Urinary bladder (tissue), 4 donors: ENCODE measurements around the gene GSG1L. TPM values are rescaled to one million over a fixed set of nuclear protein-coding genes. Genes with fewer than 3 reads are reported as not detected.

ENCODE experiments used
- DNase-seq: peaks from one replicate; pipeline ENCODE4 v3.0.0-alpha.2; 2015; ENCODE audit errors: extremely low spot score
- H3K27ac ChIP-seq: one replicate; pipeline ENCODE4 v1.5.1; 2013; ENCODE audit warnings: low read depth, mild to moderate bottlenecking, moderate library complexity
- H3K36me3 ChIP-seq: one replicate; pipeline ENCODE4 v1.6.1; 2013; ENCODE audit warnings: mild to moderate bottlenecking, moderate library complexity; ENCODE audit not compliant: insufficient read depth
- H3K4me1 ChIP-seq: one replicate; pipeline ENCODE4 v1.6.1; 2013; ENCODE audit warnings: mild to moderate bottlenecking, moderate library complexity; ENCODE audit not compliant: insufficient read depth
- H3K4me3 ChIP-seq: one replicate; pipeline ENCODE4 v1.5.1; 2013; ENCODE audit warnings: low read depth, low read length
- WGBS: extraction: QIAGEN DNeasy Blood & Tissue Kit; methylation state at CpG from one replicate; pipeline ENCODE4 v1.1.7; 2013; 5-methylcytosine and 5-hydroxymethylcytosine counted together
- polyA plus RNA-seq: library from polyadenylated mRNA; stranded (reverse); fragments of 200-250 nt; gene quantifications from one replicate; pipeline ENCODE4 v1.2.3, GENCODE V29; 2013
- total RNA-seq: library from RNA; depleted of rRNA; stranded (reverse); fragments of >200 nt; gene quantifications from one replicate; pipeline ENCODE4 v1.2.3, GENCODE V29; 2014
- donor health status: healthy with polysubstance abuse.
- donor health status: healthy.

The GSG1L gene
- total RNA-seq = 1.7 TPM
- polyA plus RNA-seq = 0.53 TPM

GRCh38 chr16:28063591-28064061 lies at the start of gene GSG1L:
TSS of gene GSG1L (minus strand) at chr16:28063714. CDS start at chr16:28063424, 290 bp downstream.
- 1% methylated on average over 41 of the region's 54 CpGs for WGBS
- no peaks in the 10 kb centered on the region for H3K4me1 ChIP-seq
- DNase-seq = no peak
- no peak within 1 kb of the TSS for H3K27ac ChIP-seq
- peak within 1 kb of the TSS; percentile 46 for H3K4me3 ChIP-seq
- no peaks in the 10 kb centered on the region for H3K36me3 ChIP-seq

- Histone ChIP-seq H3K4me3 (no peak overlapping the region), H3K27ac (no peak overlapping the region), H3K36me3 (no peaks in the 10 kb centered on the region), H3K4me1 (no peaks in the 10 kb centered on the region)
- DNase-seq = no peak
- 91% methylated on average over 10 of the region's 10 CpGs for WGBS
Observed at GRCh38 chr16:28112908-28113307, 49.4 kb upstream of the GSG1L start.

GRCh38 chr16:28110977-28111376 lies 47.5 kb upstream of the GSG1L start:
- peaks cover 5% of the 10 kb centered on the region for H3K36me3 ChIP-seq

GRCh38 chr16:28110479-28110878 lies 47.0 kb upstream of the GSG1L start:
- DNase-seq = no peak
- peaks cover 5% of the 10 kb centered on the region for H3K36me3 ChIP-seq
- WGBS = 78% methylated on average over 5 of the region's 5 CpGs
- no peaks in the 10 kb centered on the region for H3K4me1 ChIP-seq
- H3K4me3 ChIP-seq = no peak overlapping the region
- H3K27ac ChIP-seq = no peak overlapping the region

More at GRCh38 chr16:28110977-28111376, 47.5 kb upstream of the GSG1L start:
- no peak for DNase-seq
- Histone ChIP-seq H3K4me1 (no peaks in the 10 kb centered on the region), H3K4me3 (no peak overlapping the region), H3K27ac (no peak overlapping the region)
- 92% methylated on average over 2 of the region's 2 CpGs for WGBS

GRCh38 chr16:28110074-28110473 lies 46.6 kb upstream of the GSG1L start:
- no peak overlapping the region for H3K27ac ChIP-seq
- DNase-seq = no peak
- no peaks in the 10 kb centered on the region for H3K4me1 ChIP-seq
- H3K36me3 ChIP-seq = peaks cover 5% of the 10 kb centered on the region
- no peak overlapping the region for H3K4me3 ChIP-seq
- 64% methylated on average over 3 of the region's 3 CpGs for WGBS

GRCh38 chr16:28108590-28109247 lies 45.2 kb upstream of the GSG1L start:
- Histone ChIP-seq H3K27ac (no peak overlapping the region), H3K4me1 (no peaks in the 10 kb centered on the region), H3K4me3 (no peak overlapping the region), H3K36me3 (peaks cover 5% of the 10 kb centered on the region)
- 88% methylated on average over 12 of the region's 12 CpGs for WGBS
- DNase-seq = no peak

GRCh38 chr16:28107232-28107631 lies 43.7 kb upstream of the GSG1L start:
- H3K4me1 ChIP-seq = no peaks in the 10 kb centered on the region
- no peak overlapping the region for H3K4me3 ChIP-seq
- peaks cover 6% of the 10 kb centered on the region for H3K36me3 ChIP-seq
- H3K27ac ChIP-seq = peak overlapping the region; percentile 27
- WGBS = 83% methylated on average over 8 of the region's 8 CpGs
- peak; percentile 8 for DNase-seq

- Histone ChIP-seq H3K27ac (peak overlapping the region; percentile 27), H3K36me3 (peaks cover 6% of the 10 kb centered on the region), H3K4me1 (no peaks in the 10 kb centered on the region), H3K4me3 (no peak overlapping the region)
- 76% methylated on average over 5 of the region's 5 CpGs for WGBS
- no peak for DNase-seq
Observed at GRCh38 chr16:28106467-28107215, 43.1 kb upstream of the GSG1L start.

GRCh38 chr16:28105954-28106353 lies 42.4 kb upstream of the GSG1L start:
- Histone ChIP-seq H3K27ac (no peak overlapping the region), H3K4me1 (no peaks in the 10 kb centered on the region), H3K4me3 (no peak overlapping the region), H3K36me3 (peaks cover 12% of the 10 kb centered on the region)
- WGBS = 91% methylated on average over 7 of the region's 7 CpGs
- no peak for DNase-seq

- H3K36me3 ChIP-seq = peaks cover 13% of the 10 kb centered on the region
- no peaks in the 10 kb centered on the region for H3K4me1 ChIP-seq
Observed at GRCh38 chr16:28105297-28105696, 41.8 kb upstream of the GSG1L start.

GRCh38 chr16:28104404-28104803 lies 40.9 kb upstream of the GSG1L start:
- peaks cover 14% of the 10 kb centered on the region for H3K36me3 ChIP-seq
- no peak overlapping the region for H3K4me3 ChIP-seq
- WGBS = 93% methylated on average over 16 of the region's 16 CpGs
- H3K27ac ChIP-seq = no peak overlapping the region
- DNase-seq = no peak
- no peaks in the 10 kb centered on the region for H3K4me1 ChIP-seq

More at GRCh38 chr16:28105297-28105696, 41.8 kb upstream of the GSG1L start:
- WGBS = 87% methylated on average over 3 of the region's 3 CpGs
- Histone ChIP-seq H3K27ac (no peak overlapping the region), H3K4me3 (no peak overlapping the region)
- DNase-seq = no peak

GRCh38 chr16:28103516-28104170 lies 40.1 kb upstream of the GSG1L start:
- WGBS = 91% methylated on average over 14 of the region's 14 CpGs
- Histone ChIP-seq H3K27ac (no peak overlapping the region), H3K4me1 (no peaks in the 10 kb centered on the region), H3K36me3 (peaks cover 14% of the 10 kb centered on the region), H3K4me3 (no peak overlapping the region)
- DNase-seq = no peak

GRCh38 chr16:28101533-28101890 lies 38.0 kb upstream of the GSG1L start:
- Histone ChIP-seq H3K36me3 (peaks cover 12% of the 10 kb centered on the region), H3K27ac (no peak overlapping the region), H3K4me1 (no peaks in the 10 kb centered on the region), H3K4me3 (no peak overlapping the region)
- DNase-seq = no peak
- 97% methylated on average over 6 of the region's 6 CpGs for WGBS
